Ramos (cell line): ENCODE measurements around the gene SAPCD2.

Source experiments
- in situ Hi-C: fragments of 300-500 bp; cut with MboI; formaldehyde crosslinking; loops from one replicate; pipeline ENCODE4 v1.14.3; 2022; ENCODE audit warnings: low sequenced_read_pairs; ENCODE audit not compliant: unreplicated experiment

Gene SAPCD2

GRCh38 chr9:137052998-137053943 is 17.1 kb downstream of the SAPCD2 start:
- in situ Hi-C loops = loop anchor here (25.0 kb wide), 1 partner anchor 384 kb away; the partner anchor contains the start of gene ENTPD8

DNA sequence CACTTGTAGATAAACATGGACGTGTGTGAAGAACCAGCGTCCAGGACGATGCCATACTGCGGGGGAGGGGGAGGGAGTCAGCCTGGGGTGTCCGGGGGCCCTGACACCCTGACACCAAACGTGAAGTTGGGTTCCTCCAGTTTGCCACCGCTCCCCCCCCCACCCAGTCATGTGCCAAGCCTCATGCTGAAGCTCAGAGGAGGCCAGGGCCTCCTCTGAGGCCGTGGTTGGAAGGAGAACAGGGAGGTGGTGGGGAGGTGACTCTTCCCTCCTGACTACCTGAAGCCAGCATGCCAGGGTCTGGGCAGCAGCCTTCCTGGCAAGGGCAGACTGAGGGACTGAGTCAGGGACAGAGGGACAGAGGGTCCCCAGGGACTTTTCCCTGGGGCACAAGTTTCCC is 18.1 kb downstream of the SAPCD2 start:
- in situ Hi-C loops = loop anchor here (25.0 kb wide), 1 partner anchor 385 kb away; the partner anchor contains the start of gene ENTPD8

- in situ Hi-C loops = loop anchor here (25.0 kb wide), 1 partner anchor 386 kb away; the partner anchor contains the start of gene ENTPD8
Measured at GRCh38 chr9:137051145-137051724, 19.1 kb downstream of the SAPCD2 start.

- in situ Hi-C loops = loop anchor here (25.0 kb wide), 1 partner anchor 387 kb away; the partner anchor contains the start of gene ENTPD8
Measured at GRCh38 chr9:137050570-137050969, 19.8 kb downstream of the SAPCD2 start.

DNA sequence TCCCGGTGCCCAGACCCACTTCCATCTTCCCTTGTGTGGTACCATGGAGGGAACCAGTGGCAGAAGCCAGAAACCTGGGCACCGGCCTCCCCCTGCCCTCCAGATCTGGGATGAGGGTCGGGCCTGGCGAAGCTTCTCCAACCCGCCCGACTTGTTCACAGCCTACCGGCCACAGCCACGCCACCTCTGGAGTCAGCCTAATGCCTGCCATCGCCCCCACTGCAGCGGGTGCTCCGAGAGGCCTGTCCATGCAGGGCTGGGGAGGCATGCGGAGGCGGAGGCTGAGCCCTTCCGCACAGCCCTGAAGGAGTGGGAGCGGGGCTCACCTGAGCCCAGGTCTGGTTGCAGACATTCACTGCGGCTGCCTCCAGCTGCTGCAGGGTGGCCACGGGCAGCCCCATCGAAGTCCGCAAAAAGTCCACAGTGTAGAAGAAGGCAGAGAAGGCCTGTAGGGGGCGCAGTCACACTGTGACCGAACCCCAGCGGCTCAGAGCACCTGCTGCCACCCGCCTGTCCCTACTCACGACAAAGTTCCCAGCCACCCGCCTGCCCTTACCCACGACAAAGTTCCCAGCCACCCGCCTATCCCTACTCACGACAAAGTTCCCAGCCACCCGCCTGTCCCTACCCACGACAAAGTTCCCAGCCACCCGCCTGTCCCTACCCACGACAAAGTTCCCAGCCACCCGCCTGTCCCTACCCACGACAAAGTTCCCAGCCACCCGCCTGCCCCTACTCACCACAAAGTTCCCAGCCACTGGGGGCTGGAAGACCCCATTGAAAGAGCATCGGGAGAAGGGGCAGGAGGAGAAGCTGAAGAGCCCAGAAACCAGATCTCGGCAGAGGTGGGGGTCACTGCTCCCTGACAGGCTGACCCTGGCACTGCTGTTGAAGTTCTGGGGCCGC is 20.6 kb downstream of the SAPCD2 start:
- in situ Hi-C loops = loop anchor here (5.0 to 25.0 kb wide), 2 partner anchors 178 to 388 kb away; partner anchors contain the start of genes CYSRT1, ENTPD8 and RNF224

DNA sequence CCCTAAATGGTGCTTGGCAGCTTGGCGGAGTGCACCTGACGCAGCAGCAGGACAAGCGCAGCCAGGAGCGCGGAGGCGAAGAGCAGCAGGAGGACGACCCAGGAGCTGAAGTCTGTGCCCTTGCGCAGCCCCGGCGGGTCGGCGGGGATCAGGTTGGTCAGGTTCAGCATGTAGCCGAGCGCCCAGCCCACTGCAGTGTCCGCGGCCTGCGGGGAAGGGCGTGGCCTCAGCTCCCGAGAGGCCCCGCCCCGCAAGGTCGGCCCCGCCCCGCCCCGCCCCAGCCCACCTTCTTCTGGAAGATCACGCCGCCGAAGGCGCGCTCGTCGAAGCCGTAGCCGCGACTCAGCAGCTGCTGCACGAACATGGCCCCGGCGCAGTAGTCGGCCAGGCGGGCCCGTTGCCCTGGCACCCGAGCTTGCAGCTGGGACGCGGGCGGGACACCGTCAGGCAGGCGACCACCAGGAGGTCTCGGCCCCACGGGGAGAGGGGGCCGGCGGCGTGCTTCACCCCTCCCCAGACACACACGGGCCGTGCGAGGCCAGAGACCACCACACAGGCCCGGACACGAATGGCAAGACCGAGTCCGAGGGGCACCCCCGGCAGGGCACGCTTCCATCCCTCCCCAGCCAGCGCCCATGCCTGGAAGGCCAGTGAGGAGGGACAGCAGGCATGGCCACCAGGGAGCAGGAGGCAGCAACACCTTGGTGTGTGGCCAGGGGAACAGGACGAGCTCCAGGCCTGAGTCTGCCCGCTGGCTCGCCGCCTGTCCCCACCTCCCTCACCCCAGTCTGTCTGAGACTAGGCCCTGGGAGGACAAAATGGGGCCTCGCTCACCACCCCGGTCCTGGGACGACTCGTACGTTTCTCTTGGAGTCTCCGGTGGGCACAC is 21.5 kb downstream of the SAPCD2 start:
- in situ Hi-C loops = loop anchor here (5.0 kb wide), 1 partner anchor 178 kb away; the partner anchor contains the start of genes CYSRT1 and RNF224

- in situ Hi-C loops = loop anchor here (5.0 kb wide), 1 partner anchor 181 kb away; the partner anchor contains the start of genes CYSRT1 and RNF224
Measured at GRCh38 chr9:137046088-137046787, 24.1 kb downstream of the SAPCD2 start, which contains the start of gene NPDC1. Gene NPDC1 (minus strand): TSS chr9:137046177. CDS start chr9:137045989, 188 bp downstream.

- in situ Hi-C loops = loop anchor here (5.0 kb wide), 1 partner anchor 182 kb away; the partner anchor contains the start of genes CYSRT1 and RNF224
Measured at GRCh38 chr9:137045294-137046087, 24.9 kb downstream of the SAPCD2 start.

DNA sequence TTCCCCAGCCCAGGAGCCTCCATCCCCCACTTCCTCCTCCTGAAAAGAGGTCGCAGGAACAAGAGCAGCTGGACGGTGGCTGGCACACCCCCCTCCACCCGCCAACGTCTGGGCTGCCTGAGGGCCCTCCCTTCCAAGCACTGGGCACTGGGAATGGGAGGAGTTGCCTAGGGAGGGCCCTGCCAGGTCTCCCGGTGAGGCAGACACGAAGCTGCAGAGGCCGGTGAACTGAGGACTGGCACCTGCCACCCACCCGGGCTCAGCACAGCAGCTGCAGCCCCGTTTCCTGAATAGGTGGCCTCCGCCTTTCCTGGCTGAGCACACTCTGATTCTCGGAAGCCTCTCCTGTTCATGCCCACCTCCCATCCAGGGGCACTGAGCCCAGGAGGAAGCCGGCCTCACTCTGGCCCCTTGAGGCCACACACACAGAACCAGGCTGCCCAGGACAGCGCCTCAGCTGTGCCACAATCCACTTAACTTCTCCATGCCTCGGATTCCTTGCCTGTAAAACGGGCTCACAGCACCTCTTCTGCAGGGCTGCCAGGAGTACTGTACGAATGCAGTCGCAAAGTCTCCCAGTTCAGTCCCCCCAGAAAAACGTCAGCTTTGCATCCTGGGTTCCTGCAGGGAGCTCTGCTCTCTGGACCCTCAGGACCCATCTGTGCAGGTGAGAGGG is 25.7 kb downstream of the SAPCD2 start:
- in situ Hi-C loops = loop anchor here (5.0 kb wide), 1 partner anchor 183 kb away; the partner anchor contains the start of genes CYSRT1 and RNF224

GRCh38 chr9:137044037-137044436 is 26.3 kb downstream of the SAPCD2 start:
- in situ Hi-C loops = no loop called here

DNA sequence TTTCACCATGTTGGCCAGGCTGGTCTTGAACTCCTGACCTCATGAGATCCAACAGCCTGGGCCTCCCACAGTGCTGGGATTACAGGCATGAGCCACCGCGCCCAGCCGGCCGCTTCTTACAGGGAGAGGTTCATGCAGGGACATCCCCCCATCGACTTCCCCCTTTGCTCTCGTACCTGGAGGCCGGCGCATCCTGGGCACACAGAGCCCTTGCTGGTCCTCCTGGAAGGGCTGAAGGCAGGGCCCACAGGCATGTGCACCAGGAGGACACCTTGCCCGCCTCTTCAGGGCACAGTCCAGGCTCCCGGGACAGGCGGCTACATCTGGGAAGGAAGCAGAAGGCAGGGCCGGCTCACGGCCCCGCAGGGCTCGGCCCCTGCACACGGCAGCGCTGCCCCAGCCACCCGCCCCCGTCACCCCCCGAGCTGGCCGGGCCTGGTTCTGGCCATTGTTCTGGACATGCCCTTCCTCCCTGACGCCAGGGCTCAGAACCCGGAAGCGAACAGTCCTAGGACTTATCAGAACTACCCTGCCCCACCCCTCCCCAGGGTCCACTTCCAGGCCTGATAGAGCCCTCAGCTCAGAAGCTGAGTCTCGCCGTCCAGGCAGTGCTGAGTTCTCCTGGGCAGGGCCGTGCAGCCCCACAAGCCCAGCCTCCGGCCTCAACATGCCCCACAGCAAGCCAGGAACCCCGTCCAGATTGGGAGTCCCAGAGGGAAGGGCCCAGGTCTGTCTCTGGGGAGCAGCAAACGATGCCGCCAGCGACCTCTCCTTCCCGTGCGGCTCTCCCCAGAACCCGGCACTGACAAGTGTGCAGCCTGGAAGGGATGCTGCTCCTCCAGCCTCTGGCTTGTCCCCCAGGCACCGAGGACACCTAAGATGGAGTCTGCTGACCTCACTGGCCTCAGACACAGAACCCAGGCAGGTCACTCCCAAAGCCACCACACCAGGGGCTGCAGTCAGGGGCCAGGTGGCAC is 27.3 kb downstream of the SAPCD2 start:
- in situ Hi-C loops = no loop called here

DNA sequence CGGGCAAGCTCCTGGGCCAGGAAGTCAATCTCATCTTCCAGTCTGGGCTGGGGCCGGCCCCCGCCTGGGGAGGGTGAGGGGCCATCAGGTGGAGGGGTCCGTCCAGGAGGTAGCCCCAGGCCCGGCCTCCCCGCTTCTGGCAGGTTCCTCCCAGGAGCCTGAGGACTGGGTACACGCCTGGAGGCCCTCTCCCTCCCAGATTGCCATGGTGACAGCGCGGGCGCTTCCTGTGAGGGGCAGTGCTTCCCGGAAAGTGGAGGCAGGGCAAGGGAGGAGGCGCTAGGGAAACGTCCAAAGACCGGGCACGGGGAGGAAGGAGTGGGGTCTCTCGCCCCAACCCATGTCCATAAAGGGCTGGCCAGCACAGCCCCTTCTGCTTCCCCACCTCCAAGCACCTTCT is 29.2 kb downstream of the SAPCD2 start:
- in situ Hi-C loops = no loop called here

GRCh38 chr9:137040568-137040967 is 29.8 kb downstream of the SAPCD2 start:
- in situ Hi-C loops = no loop called here

DNA sequence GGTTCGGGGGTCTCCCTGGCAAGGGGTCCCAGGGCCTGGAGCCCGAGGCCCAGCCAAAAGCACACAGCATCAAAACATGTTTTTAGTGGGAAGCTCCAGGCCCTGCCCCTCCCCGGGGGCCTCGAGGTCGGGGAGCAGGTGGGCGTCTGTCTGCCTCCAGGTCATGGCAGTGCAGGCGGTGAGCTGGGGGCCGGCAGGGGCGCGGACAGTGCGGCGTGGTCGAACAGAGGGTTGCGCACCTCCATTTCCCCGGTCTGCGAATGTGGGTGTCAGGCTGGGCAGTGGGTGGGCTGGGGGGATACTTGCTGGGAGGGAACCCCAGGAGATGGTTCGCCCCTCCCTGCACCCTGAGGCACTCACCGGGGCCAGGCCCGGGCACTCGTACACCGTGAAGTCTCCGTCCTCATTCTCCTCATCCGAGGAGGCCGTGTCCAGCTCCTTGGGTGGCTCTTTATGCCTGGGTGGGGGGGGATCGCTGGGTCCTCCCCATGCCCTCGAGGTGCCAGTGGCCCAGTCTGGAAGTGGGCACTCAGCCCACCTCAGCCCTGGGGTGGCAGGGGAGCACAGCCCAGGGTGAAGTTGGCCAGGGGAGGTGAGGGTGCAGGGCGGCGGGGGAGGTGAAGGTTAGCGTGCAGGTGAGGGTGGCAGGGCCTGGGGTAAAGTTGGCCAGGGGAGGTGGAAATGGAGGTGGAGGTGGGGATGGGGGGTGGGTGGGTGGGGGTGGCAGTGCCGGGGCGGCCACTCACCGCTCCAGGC is 30.6 kb downstream of the SAPCD2 start:
- in situ Hi-C loops = loop anchor here (5.0 kb wide), 1 partner anchor 247 kb away; the partner anchor contains the start of gene TMEM141

DNA sequence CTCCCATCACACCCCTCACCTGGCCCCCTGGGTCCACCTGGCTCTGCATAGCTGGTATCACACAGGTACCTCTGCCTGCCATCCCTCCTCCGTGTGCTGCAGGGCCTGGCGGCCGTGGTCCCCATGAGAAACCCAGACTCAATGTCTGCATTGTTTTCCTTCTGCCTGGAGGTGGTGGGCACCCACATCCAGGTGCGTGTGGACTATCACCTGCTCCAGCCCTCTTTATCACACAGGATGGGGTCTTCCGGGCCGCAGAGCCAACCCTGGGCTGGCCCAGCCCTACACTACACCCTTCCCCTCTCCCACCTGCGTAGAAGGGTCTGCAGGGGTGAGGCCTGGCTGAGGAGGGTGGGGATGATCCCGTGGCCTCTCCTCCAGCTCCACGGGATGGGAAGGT is 31.4 kb downstream of the SAPCD2 start:
- in situ Hi-C loops = loop anchor here (5.0 kb wide), 1 partner anchor 247 kb away; the partner anchor contains the start of gene TMEM141
